Endodermal cell (in vitro differentiated cells): ENCODE data around the gene CFL1. TPM values are rescaled to one million over a fixed set of nuclear protein-coding genes. Genes with fewer than 3 reads are reported as not detected.
"Not testable (repeated sequence)": the region's sequence is repeated elsewhere in the genome, so short reads cannot be mapped to it uniquely, and the experiment has no call there.

Source experiments
- DNase-seq: peaks from one replicate; pipeline ENCODE4 v3.0.0-alpha.2; 2017
- H3K27ac ChIP-seq: 2 replicates; pipeline ENCODE4 v1.5.1; 2013; ENCODE audit warnings: mild to moderate bottlenecking, low read depth, low read length, moderate library complexity
- H3K27me3 ChIP-seq: 2 replicates; pipeline ENCODE4 v1.6.1; 2013; ENCODE audit warnings: mild to moderate bottlenecking, low read length, moderate library complexity; ENCODE audit not compliant: insufficient read depth, control insufficient read depth, poor library complexity, severe bottlenecking
- H3K36me3 ChIP-seq: 2 replicates; pipeline ENCODE4 v1.7.0; 2013; ENCODE audit warnings: mild to moderate bottlenecking, low read length, moderate library complexity; ENCODE audit not compliant: control insufficient read depth, insufficient read depth
- H3K4me1 ChIP-seq: one replicate; pipeline ENCODE4 v1.7.0; 2013; ENCODE audit warnings: low read length; ENCODE audit not compliant: control insufficient read depth, insufficient read depth
- H3K4me3 ChIP-seq: 2 replicates; pipeline ENCODE4 v1.5.1; 2013; ENCODE audit warnings: mild to moderate bottlenecking, low read length, moderate library complexity
- H3K9ac ChIP-seq: 2 replicates; pipeline ENCODE4 v1.6.1; 2013; ENCODE audit warnings: mild to moderate bottlenecking, low read length, moderate library complexity; ENCODE audit not compliant: poor library complexity, severe bottlenecking; ENCODE audit errors: extremely low read depth
- H3K9me3 ChIP-seq: 2 replicates; pipeline ENCODE4 v1.6.1; 2013; ENCODE audit warnings: mild to moderate bottlenecking, low read length, moderate library complexity; ENCODE audit not compliant: control insufficient read depth
- H3K27ac Mint-ChIP-seq: 2 replicates; pipeline ENCODE4 v1.8.0; 2020; ENCODE audit warnings: mixed read lengths
- H3K27me3 Mint-ChIP-seq: 2 replicates; pipeline ENCODE4 v1.8.0; 2021; ENCODE audit warnings: mild to moderate bottlenecking, mixed read lengths; ENCODE audit not compliant: insufficient read depth
- H3K36me3 Mint-ChIP-seq: 2 replicates; pipeline ENCODE4 v1.8.0; 2020; ENCODE audit warnings: low read depth, mixed read lengths
- H3K4me1 Mint-ChIP-seq: 2 replicates; pipeline ENCODE4 v1.8.0; 2020; ENCODE audit warnings: mixed read lengths
- H3K4me3 Mint-ChIP-seq: 2 replicates; pipeline ENCODE4 v1.8.0; 2020; ENCODE audit warnings: mild to moderate bottlenecking, moderate library complexity, mixed read lengths
- H3K9me3 Mint-ChIP-seq: 2 replicates; pipeline ENCODE4 v1.8.0; 2020; ENCODE audit warnings: mild to moderate bottlenecking, mixed read lengths
- CTCF ChIP-seq: fragments of 200-600 bp; sonication (generic); conservative IDR thresholded peaks from 2 replicates; pipeline ENCODE4 v1.5.0; 2021; ENCODE audit warnings: antibody characterized with exemption, mild to moderate bottlenecking
- whole genome bisulfite sequencing, 2 experiments: methylation state at CpG; one replicate each; pipeline versions ENCODE4 v1.1.5 to v1.1.7; 2013; ENCODE audit warnings: missing lambda C conversion rate in 2 of 2, mixed read lengths in 1 of 2; ENCODE audit not compliant: insufficient coverage in 1 of 2, insufficient read length in 1 of 2; 5-methylcytosine and 5-hydroxymethylcytosine counted together
- total RNA-seq, 2 donors: library from RNA; stranded (reverse); fragmentation: NEBNext Ultra II Directional in 1 of 2; extraction: Animal tissue kit (Norgen Biotek cat#: 25700) in 1 of 2; gene quantifications; 2 replicates in 1 of 2; 3 replicates in 1 of 2; pipeline ENCODE4 v1.2.1, GENCODE V29; 2021

The CFL1 gene
- total RNA-seq, 2 donors from 2014 or later, result 1,218 to 1,284 TPM

GRCh38 chr11:65833297-65834030 lies 24.5 kb downstream of the CFL1 start, which contains the start of gene SNX32:
Gene SNX32, plus strand, starts transcription at chr11:65833963. Its CDS starts 103 bp downstream, at chr11:65834066.
- H3K27me3 ChIP-seq, result peaks cover 11% of the 10 kb centered on the region
- peak; percentile 98 for DNase-seq
- H3K36me3 ChIP-seq, result no peaks in the 10 kb centered on the region
- Mint-ChIP-seq H3K27ac (no peak within 1 kb of the TSS), H3K36me3 (no peaks in the 10 kb centered on the region), H3K27me3 (peaks cover 24% of the 10 kb centered on the region), H3K4me1 (peaks cover 4% of the 10 kb centered on the region), H3K4me3 (no peak within 1 kb of the TSS), H3K9me3 (peaks cover 5% of the 10 kb centered on the region)
- H3K4me1 ChIP-seq, result no peaks in the 10 kb centered on the region
- WGBS, 2 experiments, result 1 to 2% methylated on average over 18 to 63 of the region's 63 CpGs
- peak within 1 kb of the TSS; percentile 26 for H3K27ac ChIP-seq
- peak within 1 kb of the TSS; percentile 60 for H3K9ac ChIP-seq
- H3K9me3 ChIP-seq, result no peaks in the 10 kb centered on the region
- H3K4me3 ChIP-seq, result peak within 1 kb of the TSS; percentile 79
- TF ChIP-seq CTCF, result no peak

GRCh38 chr11:65832231-65832630 lies 25.7 kb downstream of the CFL1 start:
- DNase-seq, H3K4me3 ChIP-seq, H3K36me3 Mint-ChIP-seq, H3K9me3 ChIP-seq, H3K4me1 Mint-ChIP-seq, H3K36me3 ChIP-seq, H3K27ac ChIP-seq, H3K9me3 Mint-ChIP-seq, H3K4me1 ChIP-seq, H3K4me3 Mint-ChIP-seq, H3K27ac Mint-ChIP-seq, H3K9ac ChIP-seq: not testable (repeated sequence)
- peaks cover 28% of the 10 kb centered on the region for H3K27me3 Mint-ChIP-seq
- peaks cover 11% of the 10 kb centered on the region for H3K27me3 ChIP-seq

- no peaks in the 10 kb centered on the region for H3K36me3 ChIP-seq
- Mint-ChIP-seq H3K27me3 (peaks cover 27% of the 10 kb centered on the region), H3K9me3 (no peaks in the 10 kb centered on the region), H3K27ac (no peak overlapping the region), H3K4me3 (no peak overlapping the region), H3K36me3 (no peaks in the 10 kb centered on the region), H3K4me1 (peaks cover 4% of the 10 kb centered on the region)
- H3K4me1 ChIP-seq, result no peaks in the 10 kb centered on the region
- H3K27me3 ChIP-seq, result peaks cover 11% of the 10 kb centered on the region
- no peak overlapping the region for H3K9ac ChIP-seq
- 76 to 83% methylated on average over 3 to 4 of the region's 4 CpGs for WGBS, 2 experiments
- no peak overlapping the region for H3K4me3 ChIP-seq
- no peak for DNase-seq
- no peak overlapping the region for H3K27ac ChIP-seq
- H3K9me3 ChIP-seq, result no peaks in the 10 kb centered on the region
- TF ChIP-seq CTCF, result no peak
Measured at GRCh38 chr11:65829459-65829858, 28.5 kb downstream of the CFL1 start.
